ENCODE measurements around the gene PLA2G4D. TPM values are rescaled to one million over a fixed set of nuclear protein-coding genes. Genes with fewer than 3 reads are reported as not detected.
A peak's percentile ranks its signal among the peaks of the same experiment; 100 is the strongest.

PLA2G4D gene
- total RNA-seq, 1 donor = not detected

- H4K20me1 ChIP-seq (ENCODE audit: insufficient read depth, low read length) = no peaks in the 10 kb centered on the region
- H3K4me1 ChIP-seq (ENCODE audit: insufficient read depth, low read length) = peaks cover 9% of the 10 kb centered on the region
- no peak for DNase-seq (ENCODE audit: insufficient read length, low spot score, missing footprints)
- no peaks in the 10 kb centered on the region for H3K36me3 ChIP-seq (ENCODE audit: insufficient read depth, low read length)
- H3K27me3 ChIP-seq (ENCODE audit: insufficient read depth, low read length) = peaks cover 31% of the 10 kb centered on the region
- H3K27ac ChIP-seq (ENCODE audit: low read depth, low read length) = no peak overlapping the region
- TF ChIP-seq, protein P1, sequence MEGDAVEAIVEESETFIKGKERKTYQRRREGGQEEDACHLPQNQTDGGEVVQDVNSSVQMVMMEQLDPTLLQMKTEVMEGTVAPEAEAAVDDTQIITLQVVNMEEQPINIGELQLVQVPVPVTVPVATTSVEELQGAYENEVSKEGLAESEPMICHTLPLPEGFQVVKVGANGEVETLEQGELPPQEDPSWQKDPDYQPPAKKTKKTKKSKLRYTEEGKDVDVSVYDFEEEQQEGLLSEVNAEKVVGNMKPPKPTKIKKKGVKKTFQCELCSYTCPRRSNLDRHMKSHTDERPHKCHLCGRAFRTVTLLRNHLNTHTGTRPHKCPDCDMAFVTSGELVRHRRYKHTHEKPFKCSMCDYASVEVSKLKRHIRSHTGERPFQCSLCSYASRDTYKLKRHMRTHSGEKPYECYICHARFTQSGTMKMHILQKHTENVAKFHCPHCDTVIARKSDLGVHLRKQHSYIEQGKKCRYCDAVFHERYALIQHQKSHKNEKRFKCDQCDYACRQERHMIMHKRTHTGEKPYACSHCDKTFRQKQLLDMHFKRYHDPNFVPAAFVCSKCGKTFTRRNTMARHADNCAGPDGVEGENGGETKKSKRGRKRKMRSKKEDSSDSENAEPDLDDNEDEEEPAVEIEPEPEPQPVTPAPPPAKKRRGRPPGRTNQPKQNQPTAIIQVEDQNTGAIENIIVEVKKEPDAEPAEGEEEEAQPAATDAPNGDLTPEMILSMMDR (IDR thresholded peaks at IDR 0.05; ENCODE audit: extremely low read depth, low read depth, low read length) = no peak
- H3K9me3 ChIP-seq (ENCODE audit: low read depth, low read length) = no peaks in the 10 kb centered on the region
- no peaks in the 10 kb centered on the region for H3K79me2 ChIP-seq (ENCODE audit: insufficient read depth, low read length)
- no peak overlapping the region for H3K4me2 ChIP-seq (ENCODE audit: insufficient read depth, low read length)
- no peak overlapping the region for H3K4me3 ChIP-seq (ENCODE audit: insufficient read depth, low read length)
- H2AFZ ChIP-seq (ENCODE audit: low read length) = no peak overlapping the region
Observed at GRCh38 chr15:42106288-42106687, 11.9 kb upstream of the PLA2G4D start.

GRCh38 chr15:42104095-42104891 is 9.9 kb upstream of the PLA2G4D start:
- Histone ChIP-seq H3K36me3 (ENCODE audit: insufficient read depth, low read length) (no peaks in the 10 kb centered on the region), H3K4me3 (ENCODE audit: insufficient read depth, low read length) (no peak overlapping the region), H2AFZ (ENCODE audit: low read length) (no peak overlapping the region), H3K27ac (ENCODE audit: low read depth, low read length) (no peak overlapping the region), H3K4me2 (ENCODE audit: insufficient read depth, low read length) (no peak overlapping the region), H3K79me2 (ENCODE audit: insufficient read depth, low read length) (no peaks in the 10 kb centered on the region), H4K20me1 (ENCODE audit: insufficient read depth, low read length) (no peaks in the 10 kb centered on the region), H3K9me3 (ENCODE audit: low read depth, low read length) (no peaks in the 10 kb centered on the region), H3K27me3 (ENCODE audit: insufficient read depth, low read length) (peaks cover 25% of the 10 kb centered on the region), H3K4me1 (ENCODE audit: insufficient read depth, low read length) (peaks cover 9% of the 10 kb centered on the region)
- TF ChIP-seq, protein P1 (IDR thresholded peaks at IDR 0.05; ENCODE audit: extremely low read depth, low read depth, low read length) = no peak
- DNase-seq (ENCODE audit: insufficient read length, low spot score, missing footprints) = no peak

GRCh38 chr15:42102646-42103235 is 8.4 kb upstream of the PLA2G4D start:
- H3K4me3 ChIP-seq (ENCODE audit: insufficient read depth, low read length) = no peak overlapping the region
- H2AFZ ChIP-seq (ENCODE audit: low read length) = no peak overlapping the region
- H3K27me3 ChIP-seq (ENCODE audit: insufficient read depth, low read length) = peaks cover 22% of the 10 kb centered on the region
- no peaks in the 10 kb centered on the region for H3K9me3 ChIP-seq (ENCODE audit: low read depth, low read length)
- no peaks in the 10 kb centered on the region for H3K79me2 ChIP-seq (ENCODE audit: insufficient read depth, low read length)
- H4K20me1 ChIP-seq (ENCODE audit: insufficient read depth, low read length) = no peaks in the 10 kb centered on the region
- H3K4me1 ChIP-seq (ENCODE audit: insufficient read depth, low read length) = peaks cover 9% of the 10 kb centered on the region
- no peaks in the 10 kb centered on the region for H3K36me3 ChIP-seq (ENCODE audit: insufficient read depth, low read length)
- H3K27ac ChIP-seq (ENCODE audit: low read depth, low read length) = no peak overlapping the region
- TF ChIP-seq, protein P1 (IDR thresholded peaks at IDR 0.05; ENCODE audit: extremely low read depth, low read depth, low read length) = no peak
- peak; percentile 89 for DNase-seq (ENCODE audit: insufficient read length, low spot score, missing footprints)
- peak overlapping the region; percentile 13 for H3K4me2 ChIP-seq (ENCODE audit: insufficient read depth, low read length)

DNA sequence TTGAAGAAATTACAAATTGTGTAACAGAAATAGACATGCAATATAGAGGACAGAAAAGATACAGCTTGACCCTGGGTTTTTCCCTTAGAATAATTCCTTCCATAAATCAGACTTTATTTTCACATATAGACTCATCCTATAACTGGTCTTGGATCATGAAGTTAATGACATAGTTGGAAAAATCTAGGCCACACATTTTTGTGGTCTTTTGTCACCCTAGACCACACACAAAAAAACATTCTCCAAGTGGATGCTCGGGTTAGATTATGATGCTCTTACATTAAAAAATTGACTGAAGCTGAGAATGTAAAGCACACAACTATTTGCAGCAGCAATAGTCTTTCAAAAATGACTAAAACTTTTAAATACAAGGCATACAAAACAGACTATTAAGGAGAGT is 7.5 kb upstream of the PLA2G4D start:
- no peak for DNase-seq (ENCODE audit: insufficient read length, low spot score, missing footprints)
- peaks cover 19% of the 10 kb centered on the region for H3K27me3 ChIP-seq (ENCODE audit: insufficient read depth, low read length)
- H3K36me3 ChIP-seq (ENCODE audit: insufficient read depth, low read length) = no peaks in the 10 kb centered on the region
- no peak overlapping the region for H3K27ac ChIP-seq (ENCODE audit: low read depth, low read length)
- no peaks in the 10 kb centered on the region for H4K20me1 ChIP-seq (ENCODE audit: insufficient read depth, low read length)
- H2AFZ ChIP-seq (ENCODE audit: low read length) = no peak overlapping the region
- H3K4me2 ChIP-seq (ENCODE audit: insufficient read depth, low read length) = peak overlapping the region; percentile 13
- H3K9me3 ChIP-seq (ENCODE audit: low read depth, low read length) = no peaks in the 10 kb centered on the region
- H3K4me1 ChIP-seq (ENCODE audit: insufficient read depth, low read length) = peaks cover 9% of the 10 kb centered on the region
- no peaks in the 10 kb centered on the region for H3K79me2 ChIP-seq (ENCODE audit: insufficient read depth, low read length)
- no peak overlapping the region for H3K4me3 ChIP-seq (ENCODE audit: insufficient read depth, low read length)
- TF ChIP-seq, protein P1 (IDR thresholded peaks at IDR 0.05; ENCODE audit: extremely low read depth, low read depth, low read length) = no peak
